Skin of body (tissue), 2 donors: Measurements from ENCODE around the gene RAB11FIP2. TPM values are rescaled to one million over a fixed set of nuclear protein-coding genes. Genes with fewer than 3 reads are reported as not detected.

Source experiments
- DNase-seq: peaks from one replicate; lab custom pipeline; 2025; lab: John Stamatoyannopoulos, UW
- total RNA-seq: library from RNA; depleted of rRNA; stranded (reverse); fragments of >200 nt; gene quantifications from one replicate; pipeline ENCODE4 v1.2.3, GENCODE V29; 2014

RAB11FIP2 gene
- total RNA-seq, 1 donor from 2014 or later, result 32.7 TPM

DNA sequence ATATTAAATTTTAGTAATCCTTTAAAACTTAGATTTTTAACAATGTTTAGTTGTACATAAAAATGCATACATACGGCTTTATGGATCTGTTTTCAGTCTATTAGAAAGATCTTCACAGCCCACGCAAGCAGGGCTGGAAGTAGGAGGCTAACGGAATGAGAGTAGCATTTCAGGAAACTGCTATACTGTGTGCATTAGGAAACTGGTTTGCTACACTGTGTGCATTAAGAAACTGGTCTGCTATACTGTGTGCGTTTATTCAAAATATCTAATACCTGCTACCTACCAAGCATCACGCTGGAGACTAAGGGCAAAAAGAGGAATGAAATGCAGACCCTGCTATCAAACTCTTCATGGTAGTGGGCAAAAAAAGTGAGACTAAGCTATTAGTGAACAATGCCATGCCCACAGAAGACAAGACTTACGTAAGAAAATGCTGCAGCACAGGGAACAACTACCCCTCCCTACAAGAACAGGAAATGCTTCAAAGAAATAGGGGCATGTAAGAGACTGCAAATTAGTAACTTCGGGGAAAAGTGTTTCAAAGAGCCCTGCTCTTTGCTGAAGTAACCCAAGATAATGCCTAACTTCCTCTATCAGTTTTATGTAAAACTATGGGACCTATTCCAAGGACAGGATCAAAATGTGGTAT, 11.3 kb downstream of the RAB11FIP2 start:
- DNase-seq, result no peak

DNA sequence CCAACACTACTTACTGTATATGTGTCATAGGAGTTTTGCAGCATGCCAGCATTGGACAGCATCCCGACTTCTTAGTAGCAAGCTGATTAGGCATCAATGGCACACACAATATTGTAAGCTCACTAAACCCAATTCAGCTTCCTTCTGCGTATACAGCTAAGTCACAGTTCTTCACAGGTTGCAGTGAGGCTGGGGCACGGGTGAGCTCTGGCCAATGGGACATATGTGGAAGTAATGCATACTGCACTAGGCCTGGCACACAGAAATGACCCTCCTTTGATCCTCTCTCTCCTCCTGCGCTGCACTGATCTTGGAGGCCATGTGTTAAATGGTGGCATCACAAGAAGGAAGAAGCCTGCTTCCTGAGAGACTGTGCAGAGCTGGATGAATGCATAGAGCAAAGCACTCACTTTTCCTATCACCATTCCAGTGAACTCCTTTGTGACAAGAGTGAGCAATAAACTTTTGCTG, 11.9 kb downstream of the RAB11FIP2 start:
- no peak for DNase-seq

DNA sequence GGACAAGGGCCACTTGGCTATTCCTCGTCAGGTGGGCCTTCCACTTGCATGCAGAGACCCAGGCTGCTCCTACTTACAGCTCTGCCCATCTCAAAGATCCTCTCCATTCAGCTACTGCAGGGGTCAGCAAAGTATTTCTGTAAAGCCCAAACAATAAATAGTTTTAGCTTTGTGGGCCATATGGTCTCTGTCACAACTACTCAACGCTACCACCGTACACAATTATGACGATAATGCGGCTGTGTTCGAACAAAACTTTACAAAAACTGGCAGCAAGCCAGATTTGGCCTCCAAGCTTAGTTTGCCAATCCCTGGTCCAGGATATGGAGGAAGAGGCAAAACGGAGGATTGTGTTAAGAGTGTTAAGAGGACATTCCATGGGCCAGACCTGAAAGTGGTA, 12.8 kb downstream of the RAB11FIP2 start:
- no peak for DNase-seq

DNA sequence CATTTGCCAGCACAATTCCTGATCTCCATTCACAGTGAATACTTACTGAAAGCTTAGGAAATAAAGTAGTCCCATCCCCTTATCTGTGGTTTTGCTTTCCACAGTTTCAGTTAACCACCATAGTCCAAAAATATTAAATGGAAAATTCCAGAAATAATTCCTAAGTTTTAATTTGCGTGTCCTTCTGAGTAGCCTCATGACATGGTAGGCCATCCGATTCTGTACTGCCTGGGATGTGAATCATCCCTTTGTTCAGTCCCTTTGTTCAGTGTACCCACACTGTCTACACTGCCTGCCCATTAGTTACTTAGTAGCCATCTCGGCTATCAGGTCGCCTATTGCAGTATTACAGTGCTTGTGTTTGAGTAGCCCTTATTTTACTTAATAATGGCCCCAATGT, 14.2 kb downstream of the RAB11FIP2 start:
- DNase-seq, result no peak

GRCh38 chr10:118031351-118032075, 15.2 kb downstream of the RAB11FIP2 start:
- no peak for DNase-seq

DNA sequence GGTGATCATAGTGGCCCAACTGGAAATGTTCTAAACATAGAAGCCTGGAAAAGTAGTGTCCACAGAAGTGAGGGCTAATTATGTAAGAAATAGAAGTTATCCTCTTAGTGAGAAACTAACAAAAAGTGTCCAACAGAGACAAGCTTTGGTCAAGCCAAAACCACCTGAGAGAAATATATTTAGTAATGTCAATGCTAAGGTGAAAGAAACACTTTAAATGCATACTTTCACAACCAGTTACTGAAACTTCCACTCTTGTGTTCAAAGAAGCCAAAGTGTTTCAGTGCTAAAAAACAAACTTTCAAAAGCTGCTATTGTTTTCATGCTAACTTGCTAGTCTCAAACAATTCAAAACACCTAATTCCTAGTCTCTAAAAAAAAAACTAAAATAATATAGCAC, 18.1 kb downstream of the RAB11FIP2 start:
- no peak for DNase-seq

DNA sequence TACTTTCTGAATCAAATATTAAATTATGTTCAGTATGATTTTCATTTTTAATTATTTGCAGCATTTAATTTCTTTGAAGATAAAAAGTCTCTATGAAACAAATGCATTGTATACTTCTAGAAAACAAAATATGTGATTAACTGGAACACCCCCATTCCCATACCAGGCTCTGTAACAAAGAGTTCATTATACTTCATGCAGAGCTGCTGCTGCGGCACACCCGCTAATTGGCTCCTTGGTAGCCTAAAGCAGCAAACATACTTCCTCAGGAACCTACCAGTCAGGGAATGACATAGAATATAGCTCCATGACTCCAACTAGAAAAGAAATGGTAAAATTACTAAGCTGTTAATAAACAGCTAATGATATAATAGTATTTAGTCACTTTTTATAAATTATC, 19.3 kb downstream of the RAB11FIP2 start:
- no peak for DNase-seq

- DNase-seq, result no peak
Observed at GRCh38 chr10:118026936-118027335, 19.8 kb downstream of the RAB11FIP2 start.

DNA sequence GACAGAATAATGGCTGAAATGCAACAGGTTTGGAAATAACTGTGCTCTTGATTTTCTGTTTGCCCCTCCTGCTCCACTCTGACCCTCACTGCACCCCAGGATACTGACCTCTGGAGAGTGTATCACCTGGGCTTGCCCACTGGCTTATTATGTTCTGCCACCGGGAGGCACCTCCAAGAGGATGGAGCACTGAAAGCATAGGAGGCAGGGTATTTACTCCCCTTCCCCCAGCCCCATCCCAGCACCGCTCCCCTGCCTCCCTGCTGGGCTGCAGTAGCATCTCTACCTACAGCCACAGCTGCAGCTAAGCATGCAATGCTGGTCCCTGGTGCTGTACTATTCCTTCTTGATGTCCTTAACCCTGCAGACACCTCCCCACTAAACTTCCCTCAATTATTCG, 26.4 kb downstream of the RAB11FIP2 start:
- DNase-seq, result no peak

GRCh38 chr10:118017850-118018249, 28.9 kb downstream of the RAB11FIP2 start:
- DNase-seq, result no peak

GRCh38 chr10:118017071-118017740, 29.5 kb downstream of the RAB11FIP2 start:
- DNase-seq, result no peak

- no peak for DNase-seq
Observed at GRCh38 chr10:118012952-118013525, 33.7 kb downstream of the RAB11FIP2 start.

GRCh38 chr10:118007773-118008172, 39.0 kb downstream of the RAB11FIP2 start:
- DNase-seq, result no peak

- DNase-seq, result no peak
Observed at GRCh38 chr10:118003126-118003525, 43.6 kb downstream of the RAB11FIP2 start.

- DNase-seq, result no peak
Observed at GRCh38 chr10:118002581-118002980, 44.2 kb downstream of the RAB11FIP2 start.

GRCh38 chr10:117997673-117998072, 49.1 kb downstream of the RAB11FIP2 start:
- DNase-seq, result no peak

GRCh38 chr10:117996709-117997108, 50.0 kb downstream of the RAB11FIP2 start:
- DNase-seq, result no peak

DNA sequence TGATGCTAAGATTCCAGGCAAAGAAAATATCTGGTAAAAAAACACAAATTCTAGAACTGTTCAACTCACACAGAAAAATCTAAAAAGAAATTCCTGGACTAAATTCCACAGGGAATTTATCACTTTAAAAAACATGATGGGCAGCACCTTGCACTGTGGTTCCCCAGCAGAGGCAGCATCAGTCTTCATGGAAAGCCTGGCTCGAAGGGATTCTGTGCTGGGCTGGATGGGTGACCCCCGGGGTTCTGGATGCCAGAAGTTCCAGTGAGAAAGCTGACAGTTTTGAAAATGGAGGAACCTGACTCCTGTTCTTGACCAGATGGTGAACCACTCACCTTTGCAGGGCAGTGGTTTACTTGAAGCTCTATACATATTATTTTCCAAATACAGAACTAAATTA, 52.0 kb downstream of the RAB11FIP2 start:
- no peak for DNase-seq

GRCh38 chr10:117993166-117993565, 53.6 kb downstream of the RAB11FIP2 start:
- DNase-seq, result no peak

- no peak for DNase-seq
Observed at GRCh38 chr10:117991701-117992100, 55.0 kb downstream of the RAB11FIP2 start.

DNA sequence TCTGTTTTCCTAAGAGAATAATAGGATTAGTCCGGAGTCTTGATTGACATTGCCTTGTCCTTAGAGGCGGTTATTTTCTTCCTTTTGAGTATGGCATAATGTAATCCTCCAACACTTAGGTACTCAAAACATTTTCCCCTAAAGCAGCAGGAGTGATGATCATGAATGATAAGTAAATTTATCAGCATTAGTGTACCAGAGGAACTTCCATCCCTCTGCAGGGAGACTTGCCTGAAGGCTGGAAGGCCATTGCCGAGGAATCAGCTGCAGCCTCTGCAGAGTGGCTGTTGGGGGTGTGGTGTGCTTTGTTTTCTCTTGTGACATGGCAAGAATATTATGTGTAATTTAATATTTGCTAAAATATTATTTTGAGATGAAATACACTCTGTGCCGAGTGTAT, 56.8 kb downstream of the RAB11FIP2 start:
- no peak for DNase-seq

- no peak for DNase-seq
Observed at GRCh38 chr10:117988814-117989213, 57.9 kb downstream of the RAB11FIP2 start.
